ENCODE measurements around the gene RPL18A.

The RPL18A gene

DNA sequence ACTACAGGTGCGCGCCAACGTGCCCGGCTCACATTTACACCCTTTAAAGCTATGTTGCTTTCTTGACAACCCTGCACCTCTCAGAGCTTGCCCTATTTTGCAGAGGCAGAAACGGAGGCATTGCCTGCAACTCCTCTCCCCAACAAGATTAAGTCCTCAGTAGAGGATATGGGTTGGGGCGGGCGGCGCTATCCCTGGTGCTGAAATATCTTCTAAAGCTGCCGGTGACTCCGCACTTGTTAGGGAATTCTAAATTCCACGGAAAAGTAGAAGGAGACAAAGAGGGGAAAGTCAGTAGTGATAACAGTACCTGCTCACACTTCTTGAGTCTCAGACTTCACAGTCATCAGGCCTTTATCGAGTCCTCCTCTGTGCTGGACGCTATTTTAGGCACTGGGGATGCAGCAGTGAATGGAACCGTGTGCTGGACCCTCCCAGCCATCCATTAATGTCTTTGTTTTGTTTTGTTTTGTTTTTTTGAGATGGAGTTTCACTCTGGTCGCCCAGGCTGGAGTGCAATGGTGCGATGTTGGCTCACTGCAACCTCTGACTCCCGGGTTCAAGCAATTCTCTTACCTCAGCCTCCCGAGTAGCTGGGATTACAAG is 30.0 kb downstream of the RPL18A start:
- Histone ChIP-seq H3K79me2 (ENCODE audit: insufficient read depth, low read length) (no peaks in the 10 kb centered on the region), H2AFZ (ENCODE audit: low read depth, low read length) (no peak overlapping the region), H3K27me3 (ENCODE audit: insufficient read depth, low read length, poor library complexity) (no peaks in the 10 kb centered on the region), H3K4me2 (ENCODE audit: insufficient read depth, low read length) (no peak overlapping the region), H3K4me3 (ENCODE audit: low read depth in 1 of 2, low read length in 2 of 2) (no peak overlapping the region), H3K4me1 (ENCODE audit: insufficient read depth, low read length) (no peaks in the 10 kb centered on the region), H4K20me1 (ENCODE audit: insufficient read depth, low read length) (no peaks in the 10 kb centered on the region), H3K27ac (ENCODE audit: low read length) (no peak overlapping the region), H3K36me3 (ENCODE audit: insufficient read depth, low read length) (no peaks in the 10 kb centered on the region), H3K9ac (ENCODE audit: low read depth, low read length) (no peak overlapping the region), H3K9me3 (ENCODE audit: insufficient read depth, low read length, severe bottlenecking) (no peaks in the 10 kb centered on the region)
- DNase-seq (peak; percentile 65), ATAC-seq (ENCODE audit: insufficient read depth, low read depth) (peak; percentile 80)
- TF ChIP-seq, protein P1, sequence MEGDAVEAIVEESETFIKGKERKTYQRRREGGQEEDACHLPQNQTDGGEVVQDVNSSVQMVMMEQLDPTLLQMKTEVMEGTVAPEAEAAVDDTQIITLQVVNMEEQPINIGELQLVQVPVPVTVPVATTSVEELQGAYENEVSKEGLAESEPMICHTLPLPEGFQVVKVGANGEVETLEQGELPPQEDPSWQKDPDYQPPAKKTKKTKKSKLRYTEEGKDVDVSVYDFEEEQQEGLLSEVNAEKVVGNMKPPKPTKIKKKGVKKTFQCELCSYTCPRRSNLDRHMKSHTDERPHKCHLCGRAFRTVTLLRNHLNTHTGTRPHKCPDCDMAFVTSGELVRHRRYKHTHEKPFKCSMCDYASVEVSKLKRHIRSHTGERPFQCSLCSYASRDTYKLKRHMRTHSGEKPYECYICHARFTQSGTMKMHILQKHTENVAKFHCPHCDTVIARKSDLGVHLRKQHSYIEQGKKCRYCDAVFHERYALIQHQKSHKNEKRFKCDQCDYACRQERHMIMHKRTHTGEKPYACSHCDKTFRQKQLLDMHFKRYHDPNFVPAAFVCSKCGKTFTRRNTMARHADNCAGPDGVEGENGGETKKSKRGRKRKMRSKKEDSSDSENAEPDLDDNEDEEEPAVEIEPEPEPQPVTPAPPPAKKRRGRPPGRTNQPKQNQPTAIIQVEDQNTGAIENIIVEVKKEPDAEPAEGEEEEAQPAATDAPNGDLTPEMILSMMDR (IDR thresholded peaks at IDR 0.05; ENCODE audit: borderline replicate concordance, extremely low read depth, low read length, poor library complexity, severe bottlenecking): no peak
- TF ChIP-seq EZH2 (IDR thresholded peaks at IDR 0.05; ENCODE audit: borderline replicate concordance, low read depth, low read length, severe bottlenecking): no peak

DNA sequence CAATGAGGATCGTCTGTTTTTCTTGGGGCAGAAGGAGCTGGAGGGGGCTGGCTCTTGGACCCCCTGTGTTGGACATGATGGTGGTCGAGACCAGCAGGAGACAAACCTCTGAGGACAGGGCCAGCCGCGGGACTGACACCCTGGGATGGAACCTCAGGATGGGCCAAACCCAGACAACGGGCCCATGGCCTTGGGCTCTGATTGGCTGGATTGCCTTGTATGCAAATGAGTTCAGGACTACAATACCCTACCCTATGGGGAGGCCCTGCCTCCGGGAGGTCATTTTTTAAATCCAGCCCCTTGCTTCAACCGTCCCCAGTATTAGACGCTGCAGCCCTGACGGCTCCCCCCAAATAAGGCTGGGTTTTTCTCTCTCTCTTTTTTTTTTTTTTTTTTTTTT is 34.1 kb downstream of the RPL18A start:
- ATAC-seq (ENCODE audit: insufficient read depth, low read depth) (no peak), DNase-seq (no peak)
- Histone ChIP-seq H4K20me1 (ENCODE audit: insufficient read depth, low read length) (no peaks in the 10 kb centered on the region), H3K4me2 (ENCODE audit: insufficient read depth, low read length) (no peak overlapping the region), H3K4me1 (ENCODE audit: insufficient read depth, low read length) (no peaks in the 10 kb centered on the region), H3K4me3 (ENCODE audit: low read depth in 1 of 2, low read length in 2 of 2) (no peak overlapping the region), H3K79me2 (ENCODE audit: insufficient read depth, low read length) (no peaks in the 10 kb centered on the region), H3K9ac (ENCODE audit: low read depth, low read length) (no peak overlapping the region), H3K27me3 (ENCODE audit: insufficient read depth, low read length, poor library complexity) (no peaks in the 10 kb centered on the region), H3K36me3 (ENCODE audit: insufficient read depth, low read length) (no peaks in the 10 kb centered on the region), H3K9me3 (ENCODE audit: insufficient read depth, low read length, severe bottlenecking) (no peaks in the 10 kb centered on the region), H3K27ac (ENCODE audit: low read length) (no peak overlapping the region), H2AFZ (ENCODE audit: low read depth, low read length) (no peak overlapping the region)
- TF ChIP-seq EZH2 (IDR thresholded peaks at IDR 0.05; ENCODE audit: borderline replicate concordance, low read depth, low read length, severe bottlenecking): no peak
- TF ChIP-seq, protein P1 (IDR thresholded peaks at IDR 0.05; ENCODE audit: borderline replicate concordance, extremely low read depth, low read length, poor library complexity, severe bottlenecking): no peak

GRCh38 chr19:17902701-17903100 is 43.0 kb downstream of the RPL18A start:
- no peak overlapping the region for H3K4me2 ChIP-seq (ENCODE audit: insufficient read depth, low read length)
- no peak overlapping the region for H2AFZ ChIP-seq (ENCODE audit: low read depth, low read length)
- H3K79me2 ChIP-seq (ENCODE audit: insufficient read depth, low read length): no peaks in the 10 kb centered on the region
- TF ChIP-seq, protein P1 (IDR thresholded peaks at IDR 0.05; ENCODE audit: borderline replicate concordance, extremely low read depth, low read length, poor library complexity, severe bottlenecking): no peak
- TF ChIP-seq EZH2 (IDR thresholded peaks at IDR 0.05; ENCODE audit: borderline replicate concordance, low read depth, low read length, severe bottlenecking): no peak
- no peak for ATAC-seq (ENCODE audit: insufficient read depth, low read depth)
- H3K27me3 ChIP-seq (ENCODE audit: insufficient read depth, low read length, poor library complexity): no peaks in the 10 kb centered on the region
- no peaks in the 10 kb centered on the region for H3K9me3 ChIP-seq (ENCODE audit: insufficient read depth, low read length, severe bottlenecking)
- H3K27ac ChIP-seq (ENCODE audit: low read length): no peak overlapping the region
- H4K20me1 ChIP-seq (ENCODE audit: insufficient read depth, low read length): no peaks in the 10 kb centered on the region
- H3K4me1 ChIP-seq (ENCODE audit: insufficient read depth, low read length): no peaks in the 10 kb centered on the region
- H3K9ac ChIP-seq (ENCODE audit: low read depth, low read length): no peak overlapping the region
- peak; percentile 26 for DNase-seq
- H3K36me3 ChIP-seq (ENCODE audit: insufficient read depth, low read length): no peaks in the 10 kb centered on the region
- no peak overlapping the region for H3K4me3 ChIP-seq (ENCODE audit: low read depth in 1 of 2, low read length in 2 of 2)

All from DND-41 (cell line).